Nephron (organoid): Measurements from ENCODE around the gene LZTS3.

Source experiments
- H3K27ac Mint-ChIP-seq, 3 experiments: 2 replicates each; pipeline ENCODE4 v1.8.0; 2020; ENCODE audit warnings: mixed read lengths in 3 of 3, mild to moderate bottlenecking in 2 of 3, moderate library complexity in 1 of 3
- H3K27me3 Mint-ChIP-seq: 2 replicates; pipeline ENCODE4 v1.8.0; 2021; ENCODE audit warnings: low read depth, mild to moderate bottlenecking, moderate library complexity, mixed read lengths
- H3K36me3 Mint-ChIP-seq: 2 replicates; pipeline ENCODE4 v1.8.0; 2020; ENCODE audit warnings: low read depth, mixed read lengths
- H3K4me1 Mint-ChIP-seq: 2 replicates; pipeline ENCODE4 v1.8.0; 2020; ENCODE audit warnings: mixed read lengths
- H3K4me3 Mint-ChIP-seq, 3 experiments: 2 replicates each; pipeline ENCODE4 v1.8.0; 2020; ENCODE audit warnings: mild to moderate bottlenecking in 3 of 3, mixed read lengths in 3 of 3, moderate library complexity in 2 of 3
- H3K9me3 Mint-ChIP-seq: 2 replicates; pipeline ENCODE4 v1.8.0; 2020; ENCODE audit warnings: mixed read lengths
- TF ChIP-seq, protein P1 (sequence below), 3 experiments: fragments of 200-600 bp; sonication (generic); IDR thresholded peaks; one replicate each; pipeline ENCODE4 v1.5.0; 2021; ENCODE audit warnings: antibody characterized with exemption in 3 of 3; ENCODE audit not compliant: unreplicated experiment in 3 of 3

Gene LZTS3

DNA sequence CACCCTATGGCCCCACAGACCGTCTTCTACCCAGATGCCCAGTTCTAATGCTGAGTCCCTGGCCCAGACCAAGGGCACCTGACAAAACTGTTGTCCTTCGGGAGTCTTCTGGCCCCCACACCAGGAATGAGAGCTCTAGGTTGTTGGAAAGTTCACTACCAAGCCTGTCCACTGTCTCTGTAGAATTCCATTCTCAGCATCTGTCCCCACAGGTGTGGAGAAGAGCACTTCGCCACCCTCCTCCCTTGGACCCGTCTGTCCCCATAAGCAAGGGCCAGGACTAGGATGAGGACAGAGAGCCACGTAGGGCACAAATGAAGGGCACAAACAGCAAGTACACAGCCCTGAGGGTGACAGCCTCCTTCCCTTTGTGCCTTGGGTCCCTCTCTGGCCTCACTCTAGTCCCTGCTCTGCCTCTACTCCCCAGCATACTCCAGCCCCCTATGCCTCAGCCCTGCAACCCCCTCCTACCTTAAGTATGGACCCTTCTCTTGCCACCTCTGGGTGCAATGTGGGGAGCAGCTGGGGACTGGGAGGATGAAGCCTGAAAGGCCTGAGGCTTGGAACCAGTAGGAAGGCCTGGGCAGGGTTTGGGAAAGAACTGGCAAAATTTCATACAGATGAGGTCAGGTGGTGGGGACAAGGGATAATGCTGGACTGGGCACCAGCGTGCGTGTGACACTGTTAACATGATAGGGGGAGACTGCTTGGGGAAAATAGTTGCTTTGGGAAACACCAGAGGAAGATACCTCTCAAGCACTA lies 4.3 kb downstream of the LZTS3 start:
- Mint-ChIP-seq H3K9me3 (no peaks in the 10 kb centered on the region), H3K36me3 (no peaks in the 10 kb centered on the region), H3K4me1 (peaks cover 4% of the 10 kb centered on the region), H3K27me3 (peaks cover 40% of the 10 kb centered on the region), H3K4me3 (peak overlapping the region; percentile 5 to 42 (median 30)), H3K27ac (peak overlapping the region in 2 of 3 experiments; percentile 62 to 91)
- TF ChIP-seq, protein P1, sequence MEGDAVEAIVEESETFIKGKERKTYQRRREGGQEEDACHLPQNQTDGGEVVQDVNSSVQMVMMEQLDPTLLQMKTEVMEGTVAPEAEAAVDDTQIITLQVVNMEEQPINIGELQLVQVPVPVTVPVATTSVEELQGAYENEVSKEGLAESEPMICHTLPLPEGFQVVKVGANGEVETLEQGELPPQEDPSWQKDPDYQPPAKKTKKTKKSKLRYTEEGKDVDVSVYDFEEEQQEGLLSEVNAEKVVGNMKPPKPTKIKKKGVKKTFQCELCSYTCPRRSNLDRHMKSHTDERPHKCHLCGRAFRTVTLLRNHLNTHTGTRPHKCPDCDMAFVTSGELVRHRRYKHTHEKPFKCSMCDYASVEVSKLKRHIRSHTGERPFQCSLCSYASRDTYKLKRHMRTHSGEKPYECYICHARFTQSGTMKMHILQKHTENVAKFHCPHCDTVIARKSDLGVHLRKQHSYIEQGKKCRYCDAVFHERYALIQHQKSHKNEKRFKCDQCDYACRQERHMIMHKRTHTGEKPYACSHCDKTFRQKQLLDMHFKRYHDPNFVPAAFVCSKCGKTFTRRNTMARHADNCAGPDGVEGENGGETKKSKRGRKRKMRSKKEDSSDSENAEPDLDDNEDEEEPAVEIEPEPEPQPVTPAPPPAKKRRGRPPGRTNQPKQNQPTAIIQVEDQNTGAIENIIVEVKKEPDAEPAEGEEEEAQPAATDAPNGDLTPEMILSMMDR (IDR thresholded peaks at IDR 0.05; ENCODE audit: unreplicated experiment in 3 of 3) = no peak

DNA sequence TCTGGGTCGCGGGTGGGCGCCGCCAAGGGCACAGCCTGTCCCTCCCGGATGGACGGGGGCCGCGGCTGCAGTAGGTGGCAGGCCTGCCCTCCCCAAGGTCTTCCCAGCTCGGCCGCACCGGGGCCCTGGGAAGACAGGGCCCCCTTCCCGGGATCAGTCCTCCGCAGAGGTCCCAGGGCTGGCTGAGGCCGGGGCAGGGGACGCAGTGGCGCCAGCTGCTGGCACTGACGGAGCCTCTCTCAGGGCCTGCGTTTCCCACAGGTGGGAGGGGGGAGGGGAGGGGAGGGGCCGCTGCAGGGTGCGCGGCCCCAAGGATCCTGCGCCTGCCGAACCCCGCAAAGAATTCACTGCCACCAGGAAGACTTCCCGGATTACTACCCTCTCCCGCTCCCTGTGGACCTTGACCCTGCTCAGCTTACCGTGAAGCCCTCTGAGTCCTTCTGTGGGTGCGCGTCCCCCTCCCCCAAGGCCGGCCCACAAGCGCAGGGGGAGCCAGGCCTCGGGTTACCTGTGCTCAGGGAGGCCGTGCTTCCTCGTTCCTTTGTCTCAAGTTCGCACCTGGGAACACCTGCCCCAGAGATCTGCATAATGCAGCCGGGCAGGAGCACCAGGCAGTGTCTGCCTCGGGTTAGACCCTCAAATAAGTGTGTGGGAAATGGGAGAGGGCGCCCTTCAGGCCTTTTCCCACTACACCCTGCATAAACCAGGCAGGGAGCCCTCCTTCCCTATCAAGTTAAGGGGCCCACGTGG lies 5.1 kb downstream of the LZTS3 start:
- H3K9me3 Mint-ChIP-seq = no peaks in the 10 kb centered on the region

DNA sequence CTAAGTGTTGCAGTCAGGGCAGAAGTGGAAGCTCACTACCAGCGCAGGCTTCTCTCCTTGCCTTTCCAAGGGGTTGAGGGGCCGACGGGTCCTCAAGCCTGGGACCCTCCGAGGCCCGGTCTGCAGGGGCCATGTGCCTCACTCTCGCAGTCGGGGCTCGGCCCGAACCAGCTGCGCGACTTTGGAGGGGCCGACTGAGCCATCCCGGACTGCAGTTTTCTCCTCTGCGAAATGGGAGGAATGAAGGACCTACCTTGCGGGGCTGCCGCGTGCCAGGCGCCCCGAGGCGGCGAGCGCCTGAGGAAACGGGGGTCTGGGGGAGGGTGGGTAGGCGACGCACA lies 5.6 kb downstream of the LZTS3 start:
- TF ChIP-seq, protein P1 (IDR thresholded peaks at IDR 0.05; ENCODE audit: unreplicated experiment in 3 of 3) = no peak
- no peaks in the 10 kb centered on the region for H3K36me3 Mint-ChIP-seq
- no peak overlapping the region for H3K27ac Mint-ChIP-seq
- H3K4me3 Mint-ChIP-seq = no peak overlapping the region
- H3K27me3 Mint-ChIP-seq = peaks cover 39% of the 10 kb centered on the region
- H3K4me1 Mint-ChIP-seq = peaks cover 12% of the 10 kb centered on the region
- H3K9me3 Mint-ChIP-seq = no peaks in the 10 kb centered on the region

More for the DNA sequence above, 5.1 kb downstream of the LZTS3 start:
- Mint-ChIP-seq H3K4me3 (peak overlapping the region; percentile 5 to 30 (median 29)), H3K27ac (peak overlapping the region in 2 of 3 experiments; percentile 62 to 91), H3K4me1 (peaks cover 9% of the 10 kb centered on the region), H3K27me3 (peaks cover 39% of the 10 kb centered on the region), H3K36me3 (no peaks in the 10 kb centered on the region)
- TF ChIP-seq, protein P1 (IDR thresholded peaks at IDR 0.05; ENCODE audit: unreplicated experiment in 3 of 3) = no peak

DNA sequence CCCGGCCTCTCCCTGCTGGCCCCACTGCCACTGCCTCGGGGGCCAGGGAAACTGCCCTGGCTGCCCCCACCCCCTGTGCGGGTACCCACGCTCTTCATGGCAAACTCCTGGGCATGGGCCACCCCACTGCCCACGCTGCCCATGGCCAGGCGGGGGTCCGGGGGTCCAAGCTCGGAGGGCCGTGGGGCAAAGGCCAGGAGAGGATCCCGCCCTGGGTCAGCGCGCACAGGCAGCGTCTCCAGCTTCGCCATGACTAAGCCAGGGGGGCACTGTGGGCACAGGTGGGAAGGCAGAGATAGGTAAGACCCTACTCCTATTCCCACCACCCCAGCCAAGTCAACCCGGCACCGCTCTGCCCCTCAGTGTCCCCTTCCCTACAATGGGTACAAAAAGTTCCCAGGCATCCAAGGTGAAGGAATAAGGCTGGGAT lies 6.4 kb downstream of the LZTS3 start:
- peaks cover 34% of the 10 kb centered on the region for H3K27me3 Mint-ChIP-seq
- H3K27ac Mint-ChIP-seq = no peak overlapping the region
- H3K4me1 Mint-ChIP-seq = peaks cover 15% of the 10 kb centered on the region
- TF ChIP-seq, protein P1 (IDR thresholded peaks at IDR 0.05; ENCODE audit: unreplicated experiment in 3 of 3) = no peak
- H3K36me3 Mint-ChIP-seq = no peaks in the 10 kb centered on the region
- H3K9me3 Mint-ChIP-seq = no peaks in the 10 kb centered on the region
- H3K4me3 Mint-ChIP-seq = no peak overlapping the region

DNA sequence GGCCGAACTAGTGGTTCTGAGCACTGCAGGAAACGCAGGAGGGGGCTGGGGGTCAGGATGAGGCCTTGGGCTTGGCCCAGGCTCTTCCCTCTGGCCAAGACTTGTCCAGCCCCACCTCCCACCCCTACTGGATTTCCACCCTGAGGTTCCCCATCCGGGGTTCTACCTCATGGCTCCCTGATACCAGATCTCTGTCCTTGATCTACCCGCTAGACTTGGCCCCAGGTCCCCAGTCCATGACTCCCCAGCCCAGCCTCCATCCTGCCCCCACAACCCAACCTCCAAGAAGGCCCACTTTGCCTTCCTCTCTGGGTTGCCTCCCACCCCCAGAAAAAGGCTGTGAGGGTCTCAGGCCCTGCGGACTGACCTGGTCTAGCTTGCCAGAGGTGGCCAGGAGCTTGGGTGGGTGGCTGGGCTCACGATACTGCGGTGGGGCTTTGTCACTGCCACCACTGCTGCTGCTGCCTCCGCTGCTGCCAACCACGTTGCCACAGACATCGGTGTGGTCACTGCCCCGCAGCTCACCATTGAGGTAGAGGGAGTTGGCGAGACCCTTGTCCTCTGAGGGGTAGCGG lies 6.9 kb downstream of the LZTS3 start:
- peaks cover 17% of the 10 kb centered on the region for H3K4me1 Mint-ChIP-seq
- no peaks in the 10 kb centered on the region for H3K36me3 Mint-ChIP-seq
- H3K27me3 Mint-ChIP-seq = peaks cover 30% of the 10 kb centered on the region
- TF ChIP-seq, protein P1 (IDR thresholded peaks at IDR 0.05; ENCODE audit: unreplicated experiment in 3 of 3) = no peak
- H3K9me3 Mint-ChIP-seq = no peaks in the 10 kb centered on the region
- no peak overlapping the region for H3K27ac Mint-ChIP-seq
- H3K4me3 Mint-ChIP-seq = no peak overlapping the region
